K562 (cell line): ENCODE measurements around the gene FAM50A. TPM values are rescaled to one million over a fixed set of nuclear protein-coding genes. Genes with fewer than 3 reads are reported as not detected.
A peak's percentile ranks its signal among the peaks of the same experiment; 100 is the strongest.

ENCODE experiments used
- BRF2 ChIP-seq: IDR thresholded peaks from 3 replicates; pipeline ENCODE4 v1.6.1; 2011; ENCODE audit warnings: borderline replicate concordance, mild to moderate bottlenecking; ENCODE audit not compliant: insufficient read length, insufficient read depth
- CHD7 ChIP-seq: fragments of 200-600 bp; sonication (generic); IDR thresholded peaks from one replicate; pipeline ENCODE4 v1.6.1; 2012; ENCODE audit warnings: mild to moderate bottlenecking, low read depth, low read length, inconsistent platforms
- HBP1 ChIP-seq: fragments of 450-650 bp; formaldehyde crosslinking; IDR thresholded peaks from 2 replicates; pipeline ENCODE4 v1.4.0; 2022; ENCODE audit warnings: missing genetic modification characterization
- HNRNPH1 ChIP-seq: fragments of 200-400 bp; formaldehyde crosslinking; optimal IDR thresholded peaks from 2 replicates; pipeline ENCODE3; 2017; ENCODE audit warnings: low read depth, mild to moderate bottlenecking, low read length, moderate library complexity
- HNRNPUL1 ChIP-seq: fragments of 200-400 bp; formaldehyde crosslinking; IDR thresholded peaks from 2 replicates; pipeline ENCODE4 v1.6.1; 2017; ENCODE audit warnings: low read length
- NFE2 ChIP-seq: IDR thresholded peaks from 2 replicates; pipeline ENCODE4 v1.6.1; 2014; ENCODE audit warnings: antibody characterized with exemption, low read depth
- PHB ChIP-seq: fragments of 250-450 bp; sonication (Bioruptor Pico); IDR thresholded peaks from 2 replicates; pipeline ENCODE4 v1.5.0; 2021
- RFX7 ChIP-seq: fragments of 250-450 bp; sonication (Bioruptor Pico); IDR thresholded peaks from 2 replicates; pipeline ENCODE4 v1.5.1; 2021; ENCODE audit warnings: mild to moderate bottlenecking
- THRAP3 ChIP-seq: fragments of 450-650 bp; IDR thresholded peaks from 2 replicates; pipeline ENCODE4 v1.6.1; 2016; ENCODE audit warnings: mild to moderate bottlenecking, inconsistent platforms, borderline replicate concordance
- ZBTB9 ChIP-seq: fragments of 450-650 bp; formaldehyde crosslinking; IDR thresholded peaks from 2 replicates; pipeline ENCODE4 v1.4.0; 2020; ENCODE audit warnings: mild to moderate bottlenecking, moderate library complexity
- ZNF551 ChIP-seq: fragments of 250-450 bp; sonication (Bioruptor Pico); IDR thresholded peaks from 2 replicates; pipeline ENCODE4 v1.5.0; 2021; ENCODE audit warnings: mild to moderate bottlenecking, moderate library complexity
- ZNF699 ChIP-seq: fragments of 250-450 bp; sonication (Bioruptor Pico); IDR thresholded peaks from 2 replicates; pipeline ENCODE4 v1.8.0; 2021; ENCODE audit warnings: mild to moderate bottlenecking, moderate library complexity; ENCODE audit not compliant: insufficient replicate concordance
- polyA plus RNA-seq, 8 experiments: library from polyadenylated mRNA; depleted of rRNA in 4 of 8; stranded (reverse) in 5 of 8; unstranded in 3 of 8; fragments of >200 nt; fragmentation: Nextera tagmentation in 2 of 8; fragmentation: Illumina TruSeq in 1 of 8; extraction: Ambion mirVana in 2 of 8; extraction: Trizol in 1 of 8; gene quantifications; 2 replicates each; pipeline versions ENCODE4 v1.2.1 to v1.2.3, GENCODE V29; 2011 to 2014; ENCODE audit warnings: inconsistent platforms in 1 of 8, missing spikeins in 1 of 8
- total RNA-seq, 7 experiments: library from RNA; depleted of rRNA in 6 of 7; stranded (reverse); fragments of >200 nt in 6 of 7; fragmentation: Illumina TruSeq in 2 of 7; extraction: Trizol in 2 of 7; gene quantifications; 2 replicates each; pipeline versions ENCODE4 v1.2.1 to v1.2.3, GENCODE V29; 2011 to 2021; ENCODE audit warnings: low replicate concordance in 1 of 7

FAM50A gene
- total and polyA plus RNA-seq, 9 of the 15 experiments (the other 6 are each of a cell fraction or from before 2014, with no cell fraction given) = 4.4 to 114 (median 67.3) TPM

GRCh38 chrX:154401045-154401799, 42.7 kb upstream of the FAM50A start (continued):
- TF ChIP-seq HNRNPH1 (no peak), BRF2 (no peak), ZBTB9 (CRISPR knock-in tag) (peak; percentile 40; the same call in 1 of the 2 replicates), ZNF699 (CRISPR knock-in tag) (no peak), HNRNPUL1 (peak; percentile 74), PHB (CRISPR knock-in tag) (no peak), CHD7 (peak; percentile 39), THRAP3 (peak; percentile 94), HBP1 (CRISPR knock-in tag) (peak; percentile 92), NFE2 (no peak), RFX7 (CRISPR knock-in tag) (peak; percentile 44; the same call in 1 of the 2 replicates), ZNF551 (CRISPR knock-in tag) (peak; percentile 12; the same call in 1 of the 2 replicates)
